Measurements from ENCODE around the gene MAK.

DNA sequence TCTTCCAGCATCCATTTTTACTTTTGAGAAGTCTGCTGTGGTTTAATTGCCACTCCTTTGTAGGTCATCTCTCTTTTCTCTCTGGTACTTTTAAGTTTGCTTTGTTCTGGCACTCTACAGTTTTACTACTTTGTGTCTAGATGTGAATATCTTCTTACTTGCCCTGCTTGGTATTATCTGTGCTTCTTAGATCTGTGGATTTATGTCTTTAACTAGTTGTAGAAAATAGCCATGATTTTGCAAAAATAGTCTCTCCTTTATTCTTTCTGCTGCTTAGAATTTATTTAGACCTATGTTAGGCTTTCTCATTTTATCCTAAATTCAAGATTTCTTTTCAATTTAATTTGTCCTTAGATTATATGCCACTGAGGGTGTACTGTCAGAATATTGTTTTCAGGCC is 5.2 kb upstream of the MAK start:
- TF ChIP-seq, protein P1, sequence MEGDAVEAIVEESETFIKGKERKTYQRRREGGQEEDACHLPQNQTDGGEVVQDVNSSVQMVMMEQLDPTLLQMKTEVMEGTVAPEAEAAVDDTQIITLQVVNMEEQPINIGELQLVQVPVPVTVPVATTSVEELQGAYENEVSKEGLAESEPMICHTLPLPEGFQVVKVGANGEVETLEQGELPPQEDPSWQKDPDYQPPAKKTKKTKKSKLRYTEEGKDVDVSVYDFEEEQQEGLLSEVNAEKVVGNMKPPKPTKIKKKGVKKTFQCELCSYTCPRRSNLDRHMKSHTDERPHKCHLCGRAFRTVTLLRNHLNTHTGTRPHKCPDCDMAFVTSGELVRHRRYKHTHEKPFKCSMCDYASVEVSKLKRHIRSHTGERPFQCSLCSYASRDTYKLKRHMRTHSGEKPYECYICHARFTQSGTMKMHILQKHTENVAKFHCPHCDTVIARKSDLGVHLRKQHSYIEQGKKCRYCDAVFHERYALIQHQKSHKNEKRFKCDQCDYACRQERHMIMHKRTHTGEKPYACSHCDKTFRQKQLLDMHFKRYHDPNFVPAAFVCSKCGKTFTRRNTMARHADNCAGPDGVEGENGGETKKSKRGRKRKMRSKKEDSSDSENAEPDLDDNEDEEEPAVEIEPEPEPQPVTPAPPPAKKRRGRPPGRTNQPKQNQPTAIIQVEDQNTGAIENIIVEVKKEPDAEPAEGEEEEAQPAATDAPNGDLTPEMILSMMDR (IDR thresholded peaks at IDR 0.05 in 2 of 3, conservative IDR thresholded peaks at IDR 0.05 in 1 of 3; ENCODE audit: borderline replicate concordance in 1 of 3, insufficient read depth in 1 of 3, low read depth in 2 of 3, low read length in 2 of 3): no peak
- TF ChIP-seq POLR2AphosphoS5 (IDR thresholded peaks at IDR 0.05; ENCODE audit: low read depth, low read length) (no peak), EZH2 (IDR thresholded peaks at IDR 0.05) (no peak), JUND (IDR thresholded peaks at IDR 0.05) (no peak), POLR2A (IDR thresholded peaks at IDR 0.05; ENCODE audit: borderline replicate concordance, extremely low read depth, insufficient read depth, insufficient read length) (no peak), SIN3A (IDR thresholded peaks at IDR 0.05; ENCODE audit: low read depth) (no peak), ZFX (IDR thresholded peaks at IDR 0.05) (no peak), RAD21 (IDR thresholded peaks at IDR 0.05; ENCODE audit: low read depth) (no peak), EZH2phosphoT487 (IDR thresholded peaks at IDR 0.05; ENCODE audit: borderline replicate concordance) (no peak)
- TF ChIP-seq, protein P2, sequence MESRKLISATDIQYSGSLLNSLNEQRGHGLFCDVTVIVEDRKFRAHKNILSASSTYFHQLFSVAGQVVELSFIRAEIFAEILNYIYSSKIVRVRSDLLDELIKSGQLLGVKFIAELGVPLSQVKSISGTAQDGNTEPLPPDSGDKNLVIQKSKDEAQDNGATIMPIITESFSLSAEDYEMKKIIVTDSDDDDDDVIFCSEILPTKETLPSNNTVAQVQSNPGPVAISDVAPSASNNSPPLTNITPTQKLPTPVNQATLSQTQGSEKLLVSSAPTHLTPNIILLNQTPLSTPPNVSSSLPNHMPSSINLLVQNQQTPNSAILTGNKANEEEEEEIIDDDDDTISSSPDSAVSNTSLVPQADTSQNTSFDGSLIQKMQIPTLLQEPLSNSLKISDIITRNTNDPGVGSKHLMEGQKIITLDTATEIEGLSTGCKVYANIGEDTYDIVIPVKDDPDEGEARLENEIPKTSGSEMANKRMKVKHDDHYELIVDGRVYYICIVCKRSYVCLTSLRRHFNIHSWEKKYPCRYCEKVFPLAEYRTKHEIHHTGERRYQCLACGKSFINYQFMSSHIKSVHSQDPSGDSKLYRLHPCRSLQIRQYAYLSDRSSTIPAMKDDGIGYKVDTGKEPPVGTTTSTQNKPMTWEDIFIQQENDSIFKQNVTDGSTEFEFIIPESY (IDR thresholded peaks at IDR 0.05; ENCODE audit: extremely low read depth, insufficient replicate concordance, low read length): no peak
- TF ChIP-seq, protein P3, sequence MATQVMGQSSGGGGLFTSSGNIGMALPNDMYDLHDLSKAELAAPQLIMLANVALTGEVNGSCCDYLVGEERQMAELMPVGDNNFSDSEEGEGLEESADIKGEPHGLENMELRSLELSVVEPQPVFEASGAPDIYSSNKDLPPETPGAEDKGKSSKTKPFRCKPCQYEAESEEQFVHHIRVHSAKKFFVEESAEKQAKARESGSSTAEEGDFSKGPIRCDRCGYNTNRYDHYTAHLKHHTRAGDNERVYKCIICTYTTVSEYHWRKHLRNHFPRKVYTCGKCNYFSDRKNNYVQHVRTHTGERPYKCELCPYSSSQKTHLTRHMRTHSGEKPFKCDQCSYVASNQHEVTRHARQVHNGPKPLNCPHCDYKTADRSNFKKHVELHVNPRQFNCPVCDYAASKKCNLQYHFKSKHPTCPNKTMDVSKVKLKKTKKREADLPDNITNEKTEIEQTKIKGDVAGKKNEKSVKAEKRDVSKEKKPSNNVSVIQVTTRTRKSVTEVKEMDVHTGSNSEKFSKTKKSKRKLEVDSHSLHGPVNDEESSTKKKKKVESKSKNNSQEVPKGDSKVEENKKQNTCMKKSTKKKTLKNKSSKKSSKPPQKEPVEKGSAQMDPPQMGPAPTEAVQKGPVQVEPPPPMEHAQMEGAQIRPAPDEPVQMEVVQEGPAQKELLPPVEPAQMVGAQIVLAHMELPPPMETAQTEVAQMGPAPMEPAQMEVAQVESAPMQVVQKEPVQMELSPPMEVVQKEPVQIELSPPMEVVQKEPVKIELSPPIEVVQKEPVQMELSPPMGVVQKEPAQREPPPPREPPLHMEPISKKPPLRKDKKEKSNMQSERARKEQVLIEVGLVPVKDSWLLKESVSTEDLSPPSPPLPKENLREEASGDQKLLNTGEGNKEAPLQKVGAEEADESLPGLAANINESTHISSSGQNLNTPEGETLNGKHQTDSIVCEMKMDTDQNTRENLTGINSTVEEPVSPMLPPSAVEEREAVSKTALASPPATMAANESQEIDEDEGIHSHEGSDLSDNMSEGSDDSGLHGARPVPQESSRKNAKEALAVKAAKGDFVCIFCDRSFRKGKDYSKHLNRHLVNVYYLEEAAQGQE (IDR thresholded peaks at IDR 0.05; ENCODE audit: low read depth): no peak
- TF ChIP-seq, protein P4, sequence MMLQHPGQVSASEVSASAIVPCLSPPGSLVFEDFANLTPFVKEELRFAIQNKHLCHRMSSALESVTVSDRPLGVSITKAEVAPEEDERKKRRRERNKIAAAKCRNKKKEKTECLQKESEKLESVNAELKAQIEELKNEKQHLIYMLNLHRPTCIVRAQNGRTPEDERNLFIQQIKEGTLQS (IDR thresholded peaks at IDR 0.05): no peak
